Measurements from ENCODE around the gene AKNA. TPM values are rescaled to one million over a fixed set of nuclear protein-coding genes. Genes with fewer than 3 reads are reported as not detected.
A peak's percentile ranks its signal among the peaks of the same experiment; 100 is the strongest.

AKNA gene
- polyA plus RNA-seq, 3 donors: 3.3 to 147 (median 7.3) TPM

GRCh38 chr9:114385397-114386181, 2.2 kb downstream of the AKNA start:
- Histone ChIP-seq H3K4me2 (replicated peaks; ENCODE audit: extremely low read depth, low read length, poor library complexity, severe bottlenecking) (peak overlapping the region; percentile 81), H2AFZ (ENCODE audit: insufficient read depth, low read depth, low read length, poor library complexity, severe bottlenecking) (no peak overlapping the region), H3K9me3 (replicated peaks in 1 of 2; ENCODE audit: control insufficient read depth in 1 of 2, insufficient read depth in 1 of 2, low read length in 2 of 2) (no peaks in the 10 kb centered on the region), H3K27ac (ENCODE audit: low read depth in 1 of 2, low read length in 2 of 2) (peak overlapping the region; percentile 98 to 100), H3K4me3 (replicated peaks in 1 of 3; ENCODE audit: low read depth in 2 of 3, low read length in 3 of 3) (peak overlapping the region; percentile 68 to 89 (median 88)), H3K9ac (ENCODE audit: insufficient read depth, low read length, poor library complexity, severe bottlenecking) (peak overlapping the region; percentile 87), H3K79me2 (ENCODE audit: insufficient read depth, low read length) (peaks cover 99% of the 10 kb centered on the region), H3K4me1 (ENCODE audit: control insufficient read depth in 1 of 2, insufficient read depth in 2 of 2, low read length in 2 of 2) (peaks cover 79 to 86% of the 10 kb centered on the region in 2 donors), H3K36me3 (replicated peaks in 1 of 2; ENCODE audit: control insufficient read depth in 1 of 2, insufficient read depth in 2 of 2, low read length in 2 of 2) (peaks cover 12 to 22% of the 10 kb centered on the region in 2 donors), H3K27me3 (ENCODE audit: control insufficient read depth in 2 of 2, insufficient read depth in 2 of 2, low read length in 2 of 2) (no peaks in the 10 kb centered on the region), H4K20me1 (ENCODE audit: insufficient read depth, low read length) (peaks cover 50% of the 10 kb centered on the region)
- Mint-ChIP-seq H3K27ac (peak overlapping the region; percentile 96 to 100 (median 99)), H3K4me3 (peak overlapping the region; percentile 97 to 98), H3K9me3 (peaks cover 0 to 3% (median 0%) of the 10 kb centered on the region in 7 donors), H3K36me3 (peaks cover 41 to 71% of the 10 kb centered on the region in 2 donors), H3K4me1 (peaks cover 74% of the 10 kb centered on the region), H3K27me3 (ENCODE audit: low read depth in 3 of 3) (no peaks in the 10 kb centered on the region)
- WGBS (ENCODE audit: insufficient coverage): 2% methylated on average over 7 of the region's 11 CpGs
- TF ChIP-seq CTCF (IDR thresholded peaks at IDR 0.05): no peak
- DNase-seq: peak; percentile 92 to 98 (median 97)
- intact Hi-C loops (cut with micrococcal nuclease): loop anchor here (2.0 to 5.0 kb wide), 3 partner anchors 13 to 38 kb away; no protein-coding TSS in a partner anchor

- Histone ChIP-seq H4K20me1 (ENCODE audit: insufficient read depth, low read length) (peaks cover 50% of the 10 kb centered on the region), H3K4me2 (replicated peaks; ENCODE audit: extremely low read depth, low read length, poor library complexity, severe bottlenecking) (peak overlapping the region; percentile 81), H3K9ac (ENCODE audit: insufficient read depth, low read length, poor library complexity, severe bottlenecking) (peak overlapping the region; percentile 87), H3K79me2 (ENCODE audit: insufficient read depth, low read length) (peaks cover 99% of the 10 kb centered on the region), H3K27ac (ENCODE audit: low read depth in 1 of 2, low read length in 2 of 2) (peak overlapping the region; percentile 98 to 100), H3K4me1 (ENCODE audit: control insufficient read depth in 1 of 2, insufficient read depth in 2 of 2, low read length in 2 of 2) (peaks cover 72 to 84% of the 10 kb centered on the region in 2 donors), H3K4me3 (replicated peaks in 1 of 3; ENCODE audit: low read depth in 2 of 3, low read length in 3 of 3) (peak overlapping the region; percentile 25 to 89 (median 88)), H2AFZ (ENCODE audit: insufficient read depth, low read depth, low read length, poor library complexity, severe bottlenecking) (no peak overlapping the region), H3K9me3 (replicated peaks in 1 of 2; ENCODE audit: control insufficient read depth in 1 of 2, insufficient read depth in 1 of 2, low read length in 2 of 2) (no peaks in the 10 kb centered on the region), H3K36me3 (replicated peaks in 1 of 2; ENCODE audit: control insufficient read depth in 1 of 2, insufficient read depth in 2 of 2, low read length in 2 of 2) (peaks cover 19 to 26% of the 10 kb centered on the region in 2 donors), H3K27me3 (ENCODE audit: control insufficient read depth in 2 of 2, insufficient read depth in 2 of 2, low read length in 2 of 2) (no peaks in the 10 kb centered on the region)
- Mint-ChIP-seq H3K4me3 (peak overlapping the region; percentile 97 to 98), H3K4me1 (peaks cover 71% of the 10 kb centered on the region), H3K27me3 (ENCODE audit: low read depth in 3 of 3) (no peaks in the 10 kb centered on the region), H3K27ac (peak overlapping the region; percentile 96 to 100 (median 99)), H3K9me3 (peaks cover 0 to 3% (median 0%) of the 10 kb centered on the region in 7 donors), H3K36me3 (peaks cover 40 to 73% of the 10 kb centered on the region in 2 donors)
- no peak for DNase-seq
- no peak for TF ChIP-seq CTCF (IDR thresholded peaks at IDR 0.05)
- WGBS (ENCODE audit: insufficient coverage): 41% methylated on average over 6 of the region's 7 CpGs
- intact Hi-C loops (cut with micrococcal nuclease): loop anchor here in 1 of 2 donors (5.0 kb wide), 1 partner anchor 38 kb away; no protein-coding TSS in a partner anchor
Measured at GRCh38 chr9:114384836-114385396, 2.9 kb downstream of the AKNA start.
